Hematopoietic multipotent progenitor cell treated with erythropoietin and hydrocortisone succinate and interleukin-3 and kit ligand, for 15 days (in vitro differentiated cells): ENCODE data around the gene ZGLP1.
"Not testable (repeated sequence)": the region's sequence is repeated elsewhere in the genome, so short reads cannot be mapped to it uniquely, and the experiment has no call there.

Experiments
- DNase-seq: peaks from one replicate; pipeline ENCODE4 v3.0.0-alpha.2; 2015; ENCODE audit warnings: low spot score

The ZGLP1 gene

DNA sequence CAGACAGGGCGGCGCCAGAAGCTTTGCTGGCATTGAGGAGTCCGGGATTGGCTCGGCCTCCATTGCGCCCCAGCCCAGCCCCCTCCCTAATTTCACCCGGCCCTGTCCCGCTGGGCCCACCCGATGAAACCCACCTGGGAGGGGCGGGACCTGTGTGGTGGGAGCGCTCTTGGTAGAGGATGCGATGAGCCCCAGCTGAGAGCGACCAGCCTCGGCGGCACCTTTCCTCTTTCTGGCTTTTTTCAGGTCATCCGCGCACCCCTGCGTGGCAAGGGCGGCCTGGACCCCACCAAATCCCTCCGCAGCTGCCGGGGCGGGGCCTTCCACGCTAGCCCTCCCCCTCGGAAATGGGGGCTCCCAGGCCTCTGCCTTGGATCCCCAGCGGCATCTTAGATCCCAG, at the start of gene ZGLP1:
ZGLP1 (minus strand) TSS at position 393 of the 400 bp plus-strand sequence.
- no peak for DNase-seq

DNA sequence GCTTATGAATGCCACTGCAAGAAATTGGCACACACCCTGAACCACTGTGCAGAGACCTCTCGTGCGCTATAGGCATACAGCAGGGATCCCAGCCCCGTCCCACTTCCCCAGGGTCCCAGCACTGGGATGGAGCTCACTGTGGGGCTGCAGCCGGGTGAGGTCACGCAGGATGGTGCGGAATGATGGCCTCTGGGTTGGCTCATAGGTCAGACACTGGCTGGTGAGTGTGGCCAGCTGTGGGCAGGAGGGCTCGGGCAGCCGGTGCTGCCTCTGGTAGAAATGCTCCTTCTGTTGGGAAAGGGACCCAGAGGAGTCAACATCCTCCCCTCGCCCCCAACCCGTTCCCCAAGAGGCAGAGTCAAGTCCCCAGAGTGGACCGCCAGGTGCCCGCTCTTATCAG, 46.8 kb upstream of the ZGLP1 start:
- DNase-seq, result no peak

DNA sequence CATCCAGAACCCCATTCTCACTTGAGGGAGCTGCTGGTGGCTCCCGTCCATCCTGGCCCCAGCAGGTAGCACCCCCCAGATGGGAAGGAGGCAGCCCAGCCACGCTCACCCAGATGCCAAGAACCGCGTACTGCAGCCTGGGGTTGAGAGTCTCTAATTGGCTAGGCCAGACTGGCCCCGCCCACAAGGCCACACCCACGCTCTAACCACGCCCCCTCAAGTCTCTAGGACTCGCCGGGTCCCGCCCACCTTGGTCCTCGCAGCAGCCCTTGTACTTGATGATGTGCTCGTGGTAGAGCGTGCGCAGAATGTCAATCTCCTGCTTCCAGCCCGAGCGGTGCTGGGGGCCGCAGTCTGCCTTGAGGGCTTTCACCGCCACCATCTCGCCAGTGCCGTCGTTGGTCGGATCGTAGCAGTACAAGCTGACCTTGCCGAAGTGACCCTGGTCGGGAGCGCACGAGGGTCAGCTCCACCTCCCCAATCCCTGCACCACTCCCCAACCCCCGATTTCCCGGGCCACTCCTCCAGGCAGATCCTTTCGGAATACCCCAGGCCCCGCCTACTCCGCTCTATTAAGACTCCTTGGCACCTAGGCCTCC, 44.3 kb upstream of the ZGLP1 start:
- DNase-seq, result peak; percentile 61

DNA sequence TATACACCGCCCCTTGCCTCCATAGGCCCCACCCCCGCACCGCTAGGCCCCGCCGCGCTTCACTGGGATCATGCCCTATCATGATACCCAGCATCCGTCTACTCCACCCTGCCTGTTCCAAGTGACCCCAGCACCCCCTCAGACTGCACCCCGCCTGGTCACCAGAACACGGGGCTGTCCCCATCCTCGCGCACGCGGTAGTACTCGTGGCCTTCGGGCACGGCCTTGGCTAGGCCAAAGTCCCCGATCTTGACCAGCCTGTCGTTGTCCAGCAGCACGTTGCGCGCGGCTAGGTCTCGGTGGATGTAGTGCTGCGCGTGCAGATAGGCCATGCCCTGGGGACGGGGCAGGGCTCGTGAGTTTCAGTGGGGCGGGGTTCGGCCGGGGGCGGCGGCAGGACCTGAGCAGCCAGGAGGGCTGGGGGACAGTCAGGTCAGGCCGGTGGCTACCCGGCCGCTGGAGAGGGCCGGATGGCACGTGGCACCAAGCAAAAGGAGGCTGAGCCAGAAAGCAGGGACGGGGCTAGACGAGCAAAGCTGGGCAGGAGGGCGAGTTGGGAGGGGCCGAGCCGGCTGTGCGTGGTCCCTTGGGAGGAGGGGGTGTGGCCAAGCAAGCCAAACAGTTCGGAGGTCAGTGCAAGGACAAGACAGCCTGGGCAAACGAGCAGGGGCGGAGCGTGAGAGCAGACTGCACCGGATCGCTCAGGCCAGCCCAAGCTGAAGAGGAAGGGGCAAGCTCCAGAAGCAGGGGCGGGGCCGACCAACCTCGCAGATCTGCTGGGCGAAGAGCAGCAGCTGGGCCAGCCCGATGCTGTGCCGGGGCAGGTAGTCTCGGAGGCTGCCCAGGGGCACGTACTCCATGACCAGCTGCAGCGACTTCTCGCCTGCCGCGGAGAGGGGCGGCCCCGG, 43.4 kb upstream of the ZGLP1 start:
- no peak for DNase-seq

DNA sequence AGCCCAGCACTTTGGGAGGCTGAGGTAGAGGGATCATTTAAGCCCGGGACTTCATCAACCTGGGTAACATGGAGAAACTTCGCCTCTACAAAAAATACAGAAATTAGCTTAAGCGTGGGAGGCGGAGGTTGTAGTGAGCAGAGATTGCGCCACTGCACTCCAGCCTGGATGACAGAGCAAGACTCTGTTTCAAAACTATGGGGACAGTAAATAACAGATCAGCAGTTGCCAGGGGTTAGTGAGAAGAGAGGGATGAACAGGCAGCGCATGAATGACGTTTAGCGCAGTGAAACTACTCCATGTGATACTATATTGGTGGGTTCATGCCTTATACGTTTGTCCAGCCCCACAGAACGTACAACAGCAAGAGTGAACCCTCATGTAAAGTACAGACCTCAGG, 36.9 kb upstream of the ZGLP1 start:
- no peak for DNase-seq

DNA sequence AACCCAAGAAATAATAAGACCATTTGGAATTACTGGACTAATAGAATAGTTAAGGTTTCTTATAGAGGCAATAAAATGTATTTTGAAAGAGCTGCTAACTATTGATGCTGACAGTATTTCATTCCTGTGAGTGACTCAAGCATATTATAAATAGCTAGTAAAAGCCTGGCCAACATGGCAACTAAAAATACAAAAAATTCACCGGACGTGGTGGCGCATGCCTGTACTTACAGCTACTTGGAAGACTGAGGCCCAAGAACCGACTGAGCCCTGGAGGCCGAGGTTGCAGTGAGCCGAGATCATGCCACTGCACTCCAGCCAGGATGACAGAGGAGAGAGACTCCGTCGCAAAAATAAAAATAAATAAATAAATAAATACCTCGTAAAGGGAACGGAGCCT, 35.2 kb upstream of the ZGLP1 start:
- DNase-seq, result no peak

DNA sequence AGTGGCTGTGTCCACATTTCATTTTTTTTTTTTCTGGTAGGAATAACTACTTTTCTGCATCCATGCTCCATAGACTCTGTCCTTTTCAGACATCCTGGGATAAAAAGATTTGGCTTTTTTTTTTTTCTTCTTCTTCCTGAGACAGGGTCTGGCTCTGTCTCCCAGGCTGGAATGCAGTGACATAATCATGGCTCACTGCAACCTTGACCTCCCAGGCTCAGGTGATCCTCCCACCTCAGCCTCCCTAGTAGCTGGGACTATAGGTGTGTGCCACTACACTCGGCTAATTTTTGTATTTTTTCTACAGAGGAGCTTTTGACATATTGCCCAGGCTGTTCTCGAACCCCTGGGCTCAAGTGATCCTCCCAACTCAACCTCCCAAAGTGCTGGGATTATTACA, 33.9 kb upstream of the ZGLP1 start:
- no peak for DNase-seq

DNA sequence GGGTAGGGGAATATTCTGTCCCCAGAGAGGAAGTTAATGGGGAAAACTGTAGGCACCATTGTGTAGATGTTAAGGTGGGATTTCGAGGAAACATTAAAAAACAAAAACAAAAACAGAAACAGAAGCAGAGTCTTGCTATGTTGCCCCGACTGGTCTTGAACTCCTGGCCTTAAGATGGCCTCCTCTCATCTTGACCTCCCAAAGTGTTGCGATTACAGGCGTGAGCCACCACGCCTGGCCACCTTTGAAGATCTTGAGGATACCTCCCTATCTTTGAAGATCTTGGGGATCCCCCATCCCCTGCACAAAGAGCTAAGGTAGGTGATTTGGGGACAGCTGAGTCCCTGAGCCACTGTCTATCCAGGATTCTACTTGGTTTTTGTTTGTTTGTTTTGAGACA, 30.4 kb upstream of the ZGLP1 start:
- DNase-seq, result no peak

DNA sequence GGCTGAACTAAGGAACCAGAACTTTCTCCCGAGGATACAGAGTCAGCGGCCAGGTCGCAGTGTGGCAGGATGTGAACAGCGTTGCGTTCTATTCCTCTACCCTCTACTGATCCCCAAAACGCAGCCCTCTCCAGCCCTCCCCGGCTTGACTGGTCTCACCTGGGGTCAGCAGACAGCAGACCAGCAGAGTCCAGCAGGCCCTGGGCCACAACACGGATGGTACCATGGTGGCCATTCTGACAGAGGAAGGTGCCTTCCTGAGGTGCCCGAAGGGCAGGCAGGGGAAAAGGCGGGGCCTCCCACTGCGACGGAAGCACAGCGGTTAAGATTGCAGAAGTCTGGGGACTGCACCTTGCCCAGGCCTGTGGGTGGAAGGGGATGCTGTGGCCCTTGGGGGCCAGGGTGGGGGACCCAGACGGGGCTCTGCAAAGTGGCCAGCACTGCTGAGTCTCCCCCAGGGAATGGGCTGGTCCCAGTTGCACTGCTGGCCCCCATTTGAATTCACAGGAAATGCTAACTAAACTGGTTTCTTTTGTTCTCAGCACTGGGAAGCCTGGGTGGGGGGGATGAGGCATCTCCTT, 29.9 kb upstream of the ZGLP1 start, which contains the start of gene ICAM3:
ICAM3 (minus strand) TSS at position 245 of the 581 bp plus-strand sequence; CDS start at position 235, 10 bp downstream.
- no peak for DNase-seq

DNA sequence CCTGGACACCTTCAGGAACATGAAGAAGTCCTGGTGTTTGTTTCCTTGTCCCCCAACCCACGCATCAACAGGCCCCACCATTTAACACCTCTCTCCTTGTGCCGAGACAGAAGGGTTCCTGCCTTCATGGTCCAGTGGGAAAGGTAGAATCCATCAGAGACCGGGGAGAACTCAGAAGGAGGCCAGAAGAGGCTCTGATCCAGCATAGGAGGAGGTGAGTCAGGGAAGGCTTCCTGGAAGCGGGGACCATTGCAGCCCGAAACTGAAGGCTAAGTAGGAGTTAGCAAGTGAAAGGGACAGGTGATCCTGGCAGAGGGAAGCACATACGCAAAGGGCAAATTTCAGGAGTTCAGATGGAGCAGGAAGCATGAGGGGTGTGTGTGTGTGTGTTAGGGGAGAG, 29.3 kb upstream of the ZGLP1 start:
- DNase-seq, result no peak

DNA sequence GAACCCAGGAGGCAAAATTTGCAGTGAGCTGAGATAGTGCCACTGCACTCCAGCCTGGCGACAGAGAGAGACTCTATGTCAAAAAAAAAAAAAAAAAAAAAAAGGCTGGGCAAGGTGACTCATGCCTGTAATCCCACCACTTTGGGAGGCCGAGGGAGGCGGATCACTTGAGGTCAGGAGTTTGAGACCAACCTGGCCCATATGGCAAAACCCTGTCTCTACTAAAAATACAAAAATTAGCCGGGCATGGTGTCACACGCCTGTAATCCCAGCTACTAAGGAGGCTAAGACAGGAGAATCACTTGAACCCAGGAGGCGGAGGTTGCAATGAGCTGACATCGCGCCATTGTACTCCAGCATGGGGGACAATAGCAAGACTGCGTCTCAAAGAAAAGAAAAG, 27.1 kb upstream of the ZGLP1 start:
- DNase-seq, result not testable (repeated sequence)

DNA sequence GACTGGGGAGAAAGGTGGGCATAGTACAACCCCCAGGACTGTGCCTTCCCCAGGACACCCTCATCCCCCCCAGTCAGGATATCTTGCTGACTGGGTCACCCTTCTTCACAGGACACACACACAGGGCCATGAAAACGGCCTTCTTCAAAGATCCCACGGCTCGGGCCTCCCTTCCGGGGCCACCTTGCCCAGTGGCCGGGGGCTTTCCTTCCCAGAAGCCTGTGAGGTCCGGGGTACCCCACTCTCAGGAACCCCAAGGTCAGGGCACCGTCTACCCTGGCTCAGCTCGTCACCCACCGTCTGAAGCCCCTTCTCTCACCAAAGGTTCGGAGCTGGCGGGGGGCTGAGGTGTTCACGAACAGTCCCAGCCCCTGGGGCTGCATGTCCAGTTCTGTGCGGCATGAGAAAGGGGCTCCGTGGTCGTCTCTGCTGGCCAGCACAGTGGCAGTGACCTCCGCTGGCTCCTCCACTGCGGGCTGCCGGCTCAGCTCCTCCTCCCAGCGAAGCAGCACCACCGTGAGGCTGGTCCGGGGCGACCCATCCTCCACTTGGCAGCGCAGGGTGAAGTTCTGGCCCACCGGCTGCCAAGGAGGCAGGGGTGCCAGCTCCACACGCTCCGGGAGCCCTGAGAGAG, 25.9 kb upstream of the ZGLP1 start:
- DNase-seq, result no peak

DNA sequence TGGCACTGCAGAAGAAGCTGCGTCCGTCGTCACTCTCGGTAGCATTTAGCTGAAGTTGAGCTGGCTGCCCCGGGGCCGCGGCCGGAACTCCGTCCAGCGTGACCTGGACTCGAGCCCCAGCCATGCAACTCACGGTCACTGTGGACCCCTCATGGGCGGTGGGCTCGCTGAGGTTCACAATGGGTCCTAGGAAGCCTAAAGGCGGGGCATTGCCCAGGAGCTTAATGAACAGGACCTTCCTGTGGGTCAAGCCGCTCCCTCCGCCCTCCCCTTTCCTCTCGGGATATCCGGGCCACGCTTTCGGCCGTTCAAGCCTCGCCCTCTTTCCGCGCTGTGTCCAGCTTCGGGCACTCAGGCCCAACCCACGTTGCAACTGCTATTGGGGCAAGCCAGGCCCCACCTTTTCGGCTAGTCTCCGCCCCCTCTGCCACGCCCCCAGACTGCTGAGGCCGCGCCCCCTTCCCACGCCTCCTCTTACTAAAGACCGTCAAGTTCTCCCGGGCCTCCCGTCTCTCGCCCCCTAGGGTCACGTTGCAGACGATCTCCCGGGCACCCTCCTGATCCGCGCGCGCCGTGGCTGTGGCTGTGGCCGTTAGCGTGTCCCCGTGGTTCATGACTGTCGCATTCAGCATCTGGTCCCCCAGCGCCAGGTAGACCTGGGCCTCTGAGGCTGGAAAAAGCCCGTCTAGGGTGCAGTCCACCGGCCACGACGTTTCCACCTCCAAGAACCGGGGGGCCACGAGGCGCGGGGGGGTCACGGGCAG, 25.2 kb upstream of the ZGLP1 start:
- peak; percentile 61 for DNase-seq

DNA sequence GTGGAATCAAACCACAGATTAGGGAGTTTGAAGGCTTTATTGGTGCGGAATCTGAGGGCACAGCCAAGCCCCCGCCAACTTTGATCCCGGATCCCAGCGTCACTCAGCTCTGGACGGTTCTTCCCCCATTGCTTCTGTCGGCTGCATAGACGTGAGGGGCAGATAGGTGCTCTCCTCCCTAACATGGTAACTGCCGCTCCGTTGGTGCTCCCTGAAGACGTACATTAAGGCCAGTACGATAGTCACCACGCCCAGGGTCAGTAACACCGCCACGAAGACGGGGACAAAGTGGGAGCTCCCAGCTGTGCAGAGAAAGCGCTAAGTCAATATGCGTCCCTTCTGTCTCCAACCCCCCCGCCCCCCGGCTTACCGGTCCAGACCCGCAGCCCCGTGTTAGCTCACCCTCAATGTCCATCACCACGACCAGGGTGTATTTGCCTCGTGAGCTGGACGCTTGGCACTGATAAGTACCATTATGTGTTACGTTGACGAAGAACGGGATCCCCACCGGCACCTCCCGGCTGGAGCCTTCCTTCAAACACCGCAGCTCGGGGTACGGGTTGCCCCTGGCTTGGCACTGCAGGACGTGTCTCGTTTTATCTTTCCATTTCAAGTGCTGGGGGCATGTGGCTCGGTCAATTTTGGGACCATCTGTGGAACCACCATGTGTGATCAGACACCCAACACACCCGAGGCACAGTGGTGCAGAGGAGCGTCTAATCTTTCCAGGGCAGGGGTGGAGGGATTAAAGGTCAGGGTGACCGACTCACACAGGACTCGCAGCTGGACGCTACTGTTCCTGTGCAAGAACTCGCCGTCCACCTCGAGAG, 24.4 kb upstream of the ZGLP1 start:
- no peak for DNase-seq

DNA sequence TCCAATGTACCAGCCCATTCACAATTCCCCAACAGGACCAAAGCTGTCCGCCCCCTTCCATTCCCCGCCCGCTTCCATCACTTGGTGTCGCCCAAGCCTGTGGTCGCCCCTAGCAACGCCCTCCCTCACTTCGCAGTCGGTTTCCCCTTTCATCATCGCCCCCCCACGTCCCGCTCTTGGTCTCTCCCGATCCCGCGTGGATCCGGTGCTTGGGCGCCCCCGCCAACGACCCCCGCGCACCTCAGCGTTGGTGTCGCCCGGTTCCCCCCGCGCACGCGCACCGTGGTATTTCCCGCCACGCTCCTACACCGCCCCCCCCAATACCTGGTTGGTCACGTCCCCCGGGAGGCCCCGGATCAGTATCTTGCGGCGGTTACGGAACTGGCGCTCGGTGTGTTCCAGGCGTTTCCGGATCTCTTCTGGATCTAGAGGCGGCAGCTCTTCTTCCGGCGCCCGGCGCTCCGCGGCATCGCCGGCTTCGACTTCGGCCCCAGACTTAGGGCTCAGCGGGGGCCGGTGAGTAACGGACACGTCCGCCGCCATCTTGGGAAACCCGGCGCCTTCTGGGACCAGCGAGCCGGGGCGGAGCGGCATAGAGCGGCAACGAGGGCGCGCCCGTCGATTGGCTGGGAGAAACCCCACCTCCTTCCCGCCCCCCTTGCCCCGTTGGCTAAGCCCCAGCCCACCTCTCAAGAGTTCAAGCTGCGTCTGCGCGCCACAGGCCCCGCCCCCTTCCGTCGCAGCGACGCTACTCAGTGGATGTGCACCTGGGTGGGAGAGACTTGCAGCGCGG, 23.5 kb upstream of the ZGLP1 start, which contains the start of gene RAVER1:
RAVER1 (minus strand) TSS at position 565 of the 793 bp plus-strand sequence; CDS start at position 543, 22 bp downstream.
- DNase-seq, result peak; percentile 98

DNA sequence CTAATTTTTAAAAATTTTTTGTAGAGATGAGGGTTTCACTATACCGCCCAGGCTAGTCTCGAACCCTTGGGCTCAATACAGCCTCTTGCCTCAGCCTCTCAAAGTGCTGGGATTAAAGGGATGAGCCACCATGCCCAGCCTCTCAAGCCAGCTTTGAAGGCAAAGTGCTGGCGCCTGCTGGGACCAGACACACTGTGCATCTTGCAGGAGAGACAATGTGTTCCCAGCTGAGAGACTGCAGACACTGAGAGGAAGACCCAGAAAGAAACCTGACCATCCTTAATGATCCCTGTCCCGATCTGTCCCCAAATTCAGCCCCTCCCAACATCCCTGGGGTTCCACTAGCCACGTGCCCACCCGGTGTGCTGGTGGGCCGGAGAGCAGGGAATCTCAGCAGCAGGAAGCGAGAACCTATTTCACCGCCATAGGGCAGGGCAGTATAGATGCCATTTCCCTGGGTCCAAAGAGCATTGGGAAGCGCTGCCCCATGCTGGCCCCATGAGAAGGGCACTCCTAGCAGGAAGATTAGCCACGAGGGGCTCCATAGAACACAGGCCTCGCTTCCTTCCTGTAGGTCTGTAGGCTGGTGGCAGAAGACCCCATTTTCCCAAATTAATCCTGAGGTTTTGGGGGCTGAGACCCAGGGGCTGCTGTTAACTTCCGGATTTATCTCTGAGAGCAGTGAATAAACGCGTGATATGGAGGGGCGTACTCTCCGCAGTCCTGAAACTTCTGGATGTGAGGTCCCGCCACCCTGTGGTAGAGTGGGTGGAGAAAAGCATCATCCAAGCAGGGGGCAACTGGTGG, 22.7 kb upstream of the ZGLP1 start:
- DNase-seq, result no peak

DNA sequence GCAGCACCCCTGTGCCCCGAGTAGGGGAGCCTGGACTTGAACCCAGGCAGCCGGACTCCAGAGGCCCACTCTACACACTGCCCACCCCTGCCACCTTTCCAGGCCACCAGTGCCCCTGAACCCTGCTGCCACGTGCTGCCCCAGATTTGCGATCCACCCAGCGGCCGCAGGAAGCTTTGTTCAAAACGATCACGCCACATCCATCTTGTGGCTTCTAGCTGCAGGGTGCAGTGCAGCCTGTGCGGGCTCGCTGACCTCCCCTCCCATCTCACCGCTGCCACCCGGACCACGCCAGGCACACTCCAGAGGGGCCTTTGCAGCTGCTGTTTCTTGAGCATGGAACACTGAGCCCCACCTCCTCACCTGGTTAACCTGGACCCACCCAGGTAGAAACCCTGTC, 19.9 kb upstream of the ZGLP1 start:
- no peak for DNase-seq

DNA sequence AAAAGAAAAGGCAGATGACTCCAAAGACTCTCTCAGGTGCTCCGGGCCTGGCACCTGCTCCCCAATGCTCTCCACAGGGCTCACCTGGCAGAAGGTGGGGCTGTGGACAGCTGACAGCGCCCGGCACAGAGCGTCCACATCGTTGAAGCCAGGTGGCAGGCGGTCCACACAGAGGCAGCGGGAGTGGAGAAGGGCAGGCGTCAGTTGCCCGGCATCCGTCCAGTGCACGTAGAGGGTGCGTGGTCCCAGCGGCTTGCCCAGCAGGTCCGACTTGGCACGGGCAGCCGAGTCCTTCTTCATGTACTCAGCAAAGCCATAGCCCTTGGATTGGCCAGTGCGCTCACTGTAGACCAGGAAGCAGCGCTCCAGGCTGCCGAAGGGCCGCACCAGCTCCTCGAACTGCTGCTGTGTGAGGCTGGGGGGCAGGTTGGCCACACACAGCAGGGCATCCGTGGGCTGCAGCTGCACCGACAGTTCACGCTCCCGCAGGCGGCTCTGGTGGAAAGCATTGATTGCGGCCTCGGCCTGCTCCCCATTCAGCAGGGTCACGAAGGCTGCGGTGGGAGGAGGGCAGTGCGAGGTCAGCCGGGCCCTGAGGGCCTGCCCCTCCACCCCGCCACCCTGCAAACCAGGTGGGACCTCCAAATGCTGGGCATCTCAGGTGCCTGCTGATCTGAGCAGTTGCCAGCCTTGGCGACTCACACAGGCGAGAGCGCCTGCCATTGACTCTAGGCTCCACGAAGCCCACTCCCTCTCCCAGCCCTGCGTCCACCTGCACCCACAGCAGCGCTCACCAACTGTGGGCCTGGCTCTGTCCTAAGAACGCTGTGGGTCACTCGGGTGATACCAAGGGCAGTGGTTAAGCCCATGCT, 19.2 kb upstream of the ZGLP1 start:
- DNase-seq, result no peak
